Measurements from ENCODE around the gene MAP4K4. TPM values are rescaled to one million over a fixed set of nuclear protein-coding genes. Genes with fewer than 3 reads are reported as not detected.

MAP4K4 gene
- total and polyA plus RNA-seq, 2 experiments from 2014 or later: 59.1 to 84.4 TPM

- no peak for TF ChIP-seq EZH2phosphoT487 (IDR thresholded peaks at IDR 0.05; ENCODE audit: low read depth, severe bottlenecking, unreplicated experiment)
- no peak for TF ChIP-seq CTCF (IDR thresholded peaks at IDR 0.05; ENCODE audit: poor library complexity)
- H4K20me1 ChIP-seq (ENCODE audit: insufficient read depth, poor library complexity, severe bottlenecking): peaks cover 53% of the 10 kb centered on the region
- no peak for DNase-seq (ENCODE audit: low spot score)
- H3K4me2 ChIP-seq: peak overlapping the region; percentile 5
- H3K4me1 ChIP-seq (ENCODE audit: insufficient read depth): peaks cover 42% of the 10 kb centered on the region
- peak overlapping the region; percentile 2 for H3K27ac ChIP-seq
- H3K9me2 ChIP-seq (replicated peaks; ENCODE audit: insufficient read depth): no peaks in the 10 kb centered on the region
- H3K36me3 ChIP-seq (replicated peaks; ENCODE audit: insufficient read depth, low read depth): no peaks in the 10 kb centered on the region
- H3K27me3 ChIP-seq: no peaks in the 10 kb centered on the region
- no peak overlapping the region for H2AFZ ChIP-seq
- peaks cover 82% of the 10 kb centered on the region for H3K79me2 ChIP-seq
- WGBS (ENCODE audit: low lambda C conversion rate, missing lambda C conversion rate): 62% methylated on average over 5 of the region's 5 CpGs
- H3K4me3 ChIP-seq: no peak overlapping the region
- no peaks in the 10 kb centered on the region for H3K9me3 ChIP-seq (ENCODE audit: low read depth)
These were observed 55.5 kb downstream of the MAP4K4 start for GRCh38 chr2:101752716-101753616.

GRCh38 chr2:101753720-101754490, 56.4 kb downstream of the MAP4K4 start:
- no peak overlapping the region for H2AFZ ChIP-seq
- H3K36me3 ChIP-seq (replicated peaks; ENCODE audit: insufficient read depth, low read depth): no peaks in the 10 kb centered on the region
- WGBS (ENCODE audit: low lambda C conversion rate, missing lambda C conversion rate): 90% methylated on average over 5 of the region's 5 CpGs
- peaks cover 37% of the 10 kb centered on the region for H3K4me1 ChIP-seq (ENCODE audit: insufficient read depth)
- peaks cover 86% of the 10 kb centered on the region for H3K79me2 ChIP-seq
- no peak overlapping the region for H3K4me3 ChIP-seq
- peak overlapping the region; percentile 21 for H3K27ac ChIP-seq
- H3K9me2 ChIP-seq (replicated peaks; ENCODE audit: insufficient read depth): no peaks in the 10 kb centered on the region
- H3K4me2 ChIP-seq: peak overlapping the region; percentile 2
- no peaks in the 10 kb centered on the region for H3K9me3 ChIP-seq (ENCODE audit: low read depth)
- no peaks in the 10 kb centered on the region for H3K27me3 ChIP-seq
- peaks cover 48% of the 10 kb centered on the region for H4K20me1 ChIP-seq (ENCODE audit: insufficient read depth, poor library complexity, severe bottlenecking)
- TF ChIP-seq EZH2 (IDR thresholded peaks at IDR 0.05; ENCODE audit: borderline replicate concordance) (no peak), CTCF (IDR thresholded peaks at IDR 0.05; ENCODE audit: poor library complexity) (no peak), EZH2phosphoT487 (IDR thresholded peaks at IDR 0.05; ENCODE audit: low read depth, severe bottlenecking, unreplicated experiment) (no peak)
- DNase-seq (ENCODE audit: low spot score): no peak

GRCh38 chr2:101754618-101755017, 57.1 kb downstream of the MAP4K4 start:
- Histone ChIP-seq H3K36me3 (replicated peaks; ENCODE audit: insufficient read depth, low read depth) (no peaks in the 10 kb centered on the region), H3K4me2 (peak overlapping the region; percentile 35), H3K79me2 (peaks cover 89% of the 10 kb centered on the region)

More at GRCh38 chr2:101754618-101755017, 57.1 kb downstream of the MAP4K4 start:
- no peak for TF ChIP-seq EZH2 (IDR thresholded peaks at IDR 0.05; ENCODE audit: borderline replicate concordance)
- TF ChIP-seq EZH2phosphoT487 (IDR thresholded peaks at IDR 0.05; ENCODE audit: low read depth, severe bottlenecking, unreplicated experiment): no peak
- TF ChIP-seq CTCF (IDR thresholded peaks at IDR 0.05; ENCODE audit: poor library complexity): no peak
- peak overlapping the region; percentile 41 for H3K27ac ChIP-seq
- no peaks in the 10 kb centered on the region for H3K9me2 ChIP-seq (replicated peaks; ENCODE audit: insufficient read depth)
- H3K27me3 ChIP-seq: no peaks in the 10 kb centered on the region
- no peak overlapping the region for H2AFZ ChIP-seq
- H3K4me3 ChIP-seq: no peak overlapping the region
- no peak for DNase-seq (ENCODE audit: low spot score)
- 77% methylated on average over 2 of the region's 2 CpGs for WGBS (ENCODE audit: low lambda C conversion rate, missing lambda C conversion rate)
- peaks cover 48% of the 10 kb centered on the region for H4K20me1 ChIP-seq (ENCODE audit: insufficient read depth, poor library complexity, severe bottlenecking)
- no peaks in the 10 kb centered on the region for H3K9me3 ChIP-seq (ENCODE audit: low read depth)
- H3K4me1 ChIP-seq (ENCODE audit: insufficient read depth): peaks cover 37% of the 10 kb centered on the region
